Upper lobe of left lung (tissue), 6 donors: Measurements from ENCODE around the gene EDEM2. TPM values are rescaled to one million over a fixed set of nuclear protein-coding genes. Genes with fewer than 3 reads are reported as not detected.

ENCODE experiments used
- ATAC-seq, 2 donors: fragments of 200-7000 bp; cut with Tn5 transposase; one replicate each; pipeline ENCODE4 v1.9.1; 2022; ENCODE audit warnings: mild to moderate bottlenecking in 2 of 2, moderate library complexity in 2 of 2; ENCODE audit not compliant: low FRiP score in 2 of 2
- DNase-seq, 2 donors: peaks; one replicate each; pipeline ENCODE4 v3.0.0-alpha.2; 2019 to 2020
- H3K27ac ChIP-seq, 4 donors: fragments of 200-600 bp; sonication (generic); one replicate each; pipeline ENCODE4 v1.5.1; 2016 to 2019
- H3K27me3 ChIP-seq, 4 donors: fragments of 200-600 bp; sonication (generic); one replicate each; pipeline ENCODE4 v1.5.1; 2017 to 2019
- H3K36me3 ChIP-seq, 4 donors: fragments of 200-600 bp; sonication (generic); one replicate each; pipeline ENCODE4 v1.5.1; 2016 to 2019
- H3K4me1 ChIP-seq, 4 donors: fragments of 200-600 bp; sonication (generic); one replicate each; pipeline ENCODE4 v1.5.1; 2018 to 2019
- H3K4me3 ChIP-seq, 4 donors: fragments of 200-600 bp; sonication (generic); one replicate each; pipeline ENCODE4 v1.5.1; 2017 to 2019; ENCODE audit warnings: mild to moderate bottlenecking in 2 of 4, moderate library complexity in 1 of 4
- H3K9me3 ChIP-seq, 4 donors: fragments of 200-600 bp; sonication (generic); one replicate each; pipeline ENCODE4 v1.5.1; 2018 to 2019
- CTCF ChIP-seq, 6 experiments: fragments of 450-650 bp in 4 of 6; fragments of 200-600 bp in 2 of 6; sonication (generic) in 2 of 6; IDR thresholded peaks; one replicate each; pipeline ENCODE4 v1.5.1; 2016 to 2019; ENCODE audit warnings: antibody characterized with exemption in 6 of 6
- EP300 ChIP-seq, 4 donors: sonication (generic); formaldehyde crosslinking; IDR thresholded peaks; one replicate each; pipeline ENCODE4 v1.5.1; 2017; ENCODE audit warnings: antibody characterized with exemption in 4 of 4, control low read depth in 2 of 4
- POLR2A ChIP-seq, 4 donors: fragments of 450-650 bp; IDR thresholded peaks; one replicate each; pipeline ENCODE4 v1.5.1; 2016 to 2017; ENCODE audit warnings: antibody characterized with exemption in 4 of 4, mild to moderate bottlenecking in 2 of 4
- POLR2AphosphoS5 ChIP-seq, 2 donors: sonication (generic); formaldehyde crosslinking; IDR thresholded peaks; one replicate each; pipeline ENCODE4 v1.5.1; 2017; ENCODE audit warnings: antibody characterized with exemption in 2 of 2
- WGBS, 2 donors: methylation state at CpG; one replicate each; pipeline ENCODE4 v1.1.5; 2017 to 2018; 5-methylcytosine and 5-hydroxymethylcytosine counted together
- total RNA-seq, 6 donors: library from RNA; depleted of rRNA in 4 of 6; stranded (reverse); fragments of >200 nt in 4 of 6; gene quantifications; one replicate each; pipeline versions ENCODE4 v1.1.0 to v1.2.1, GENCODE V29; 2016 to 2021
- donor health status: DM: no; HTN: no; CAD: no; lungs with moderate emphysema.
- donor health status: DM: no; HTN: yes; CAD: no; lungs with severe emphysema.

The EDEM2 gene
- total RNA-seq, 6 donors from 2014 or later = 22.0 to 46.2 (median 35.6) TPM

- ATAC-seq = peak in 1 of 2 donors; percentile 92
- 69 to 73% methylated on average over 4 of the region's 4 CpGs for WGBS, 2 donors
- no peak for TF ChIP-seq EP300 (IDR thresholded peaks at IDR 0.05)
- no peak for TF ChIP-seq POLR2AphosphoS5 (IDR thresholded peaks at IDR 0.05)
- TF ChIP-seq CTCF (IDR thresholded peaks at IDR 0.05) = no peak
- TF ChIP-seq POLR2A (IDR thresholded peaks at IDR 0.05) = no peak
- H3K9me3 ChIP-seq = no peaks in the 10 kb centered on the region
- peaks cover 7 to 43% (median 19%) of the 10 kb centered on the region in 4 donors for H3K36me3 ChIP-seq
- DNase-seq = no peak
- H3K4me1 ChIP-seq = no peaks in the 10 kb centered on the region
- H3K4me3 ChIP-seq = no peak overlapping the region
- no peaks in the 10 kb centered on the region for H3K27me3 ChIP-seq
- no peak overlapping the region for H3K27ac ChIP-seq
Measured at GRCh38 chr20:35111141-35111888, 35.8 kb downstream of the EDEM2 start.

GRCh38 chr20:35108921-35109320 is 38.2 kb downstream of the EDEM2 start:
- ATAC-seq (no peak), DNase-seq (no peak)
- Histone ChIP-seq H3K9me3 (no peaks in the 10 kb centered on the region), H3K4me1 (no peaks in the 10 kb centered on the region), H3K27me3 (no peaks in the 10 kb centered on the region), H3K27ac (no peak overlapping the region), H3K36me3 (peaks cover 0 to 20% (median 1%) of the 10 kb centered on the region in 4 donors), H3K4me3 (no peak overlapping the region)
- TF ChIP-seq EP300 (IDR thresholded peaks at IDR 0.05) (no peak), POLR2AphosphoS5 (IDR thresholded peaks at IDR 0.05) (no peak), CTCF (IDR thresholded peaks at IDR 0.05) (no peak), POLR2A (IDR thresholded peaks at IDR 0.05) (no peak)
- 92 to 95% methylated on average over 4 of the region's 4 CpGs for WGBS, 2 donors

- WGBS, 2 donors = 92 to 93% methylated on average over 1 of the region's 1 CpG
- Histone ChIP-seq H3K36me3 (peaks cover 0 to 11% (median 0%) of the 10 kb centered on the region in 4 donors), H3K27me3 (no peaks in the 10 kb centered on the region), H3K27ac (no peak overlapping the region), H3K4me3 (no peak overlapping the region), H3K4me1 (no peaks in the 10 kb centered on the region), H3K9me3 (no peaks in the 10 kb centered on the region)
- ATAC-seq (no peak), DNase-seq (no peak)
- no peak for TF ChIP-seq POLR2A (IDR thresholded peaks at IDR 0.05)
- no peak for TF ChIP-seq POLR2AphosphoS5 (IDR thresholded peaks at IDR 0.05)
- TF ChIP-seq EP300 (IDR thresholded peaks at IDR 0.05) = no peak
- no peak for TF ChIP-seq CTCF (IDR thresholded peaks at IDR 0.05)
Measured at GRCh38 chr20:35106827-35107380, 40.2 kb downstream of the EDEM2 start.

GRCh38 chr20:35104685-35105295 is 42.3 kb downstream of the EDEM2 start:
- 62 to 68% methylated on average over 3 of the region's 3 CpGs for WGBS, 2 donors
- ATAC-seq (no peak), DNase-seq (no peak)
- H3K36me3 ChIP-seq = peaks cover 0 to 11% (median 0%) of the 10 kb centered on the region in 4 donors
- H3K27me3 ChIP-seq = no peaks in the 10 kb centered on the region
- H3K4me1 ChIP-seq = no peaks in the 10 kb centered on the region
- no peak overlapping the region for H3K27ac ChIP-seq
- H3K9me3 ChIP-seq = no peaks in the 10 kb centered on the region
- TF ChIP-seq POLR2AphosphoS5 (IDR thresholded peaks at IDR 0.05) (no peak), CTCF (IDR thresholded peaks at IDR 0.05) (no peak), EP300 (IDR thresholded peaks at IDR 0.05) (no peak), POLR2A (IDR thresholded peaks at IDR 0.05) (no peak)
- no peak overlapping the region for H3K4me3 ChIP-seq
